A549 (cell line): Measurements from ENCODE around the gene LDLRAD3.

Experiments used
- CEBPB ChIP-seq, 2 experiments: fragments of >200 bp in 1 of 2; sonication (Bioruptor Twin) in 1 of 2; formaldehyde crosslinking in 1 of 2; IDR thresholded peaks; 2 replicates each; pipeline ENCODE4 v1.6.1; 2012 to 2016
- CTCF ChIP-seq: fragments of >200 bp; sonication (Bioruptor Twin); formaldehyde crosslinking; IDR thresholded peaks from 3 replicates; pipeline ENCODE4 v1.5.1; 2016
- EP300 ChIP-seq, 2 experiments: fragments of >200 bp; sonication (Bioruptor Twin); formaldehyde crosslinking; IDR thresholded peaks; 2 replicates in 1 of 2; 3 replicates in 1 of 2; pipeline ENCODE4 v1.6.1; 2016 to 2017
- HOXA7 ChIP-seq: fragments of 250-450 bp; sonication (Bioruptor Pico); IDR thresholded peaks from 2 replicates; pipeline ENCODE4 v1.5.0; 2020; ENCODE audit warnings: mild to moderate bottlenecking, moderate library complexity
- JUN ChIP-seq, 2 experiments: fragments of >200 bp; sonication (Bioruptor Twin); formaldehyde crosslinking; IDR thresholded peaks; 2 replicates in 1 of 2; 3 replicates in 1 of 2; pipeline ENCODE4 v1.6.1; 2016 to 2017
- JUNB ChIP-seq: fragments of >200 bp; sonication (Bioruptor Twin); formaldehyde crosslinking; IDR thresholded peaks from 2 replicates; pipeline ENCODE4 v1.6.1; 2016
- KDM5A ChIP-seq: fragments of 200-600 bp; sonication (generic); IDR thresholded peaks from 2 replicates; pipeline ENCODE4 v1.6.1; 2016; ENCODE audit warnings: antibody characterized with exemption, mild to moderate bottlenecking
- MYC ChIP-seq: IDR thresholded peaks from 2 replicates; pipeline ENCODE4 v1.6.1; 2012; ENCODE audit warnings: mild to moderate bottlenecking, inconsistent platforms, low read length, improper control_type of control experiment, borderline replicate concordance
- NFE2L2 ChIP-seq: fragments of 150-350 bp; conservative IDR thresholded peaks from 2 replicates; pipeline ENCODE4 v1.6.1; 2014; ENCODE audit warnings: low read length
- POLR2A ChIP-seq: IDR thresholded peaks from 2 replicates; pipeline ENCODE4 v1.6.1; 2012; ENCODE audit warnings: mild to moderate bottlenecking, low read length
- SREBF2 ChIP-seq: fragments of 450-650 bp; IDR thresholded peaks from 2 replicates; pipeline ENCODE4 v1.6.1; 2014; ENCODE audit warnings: mild to moderate bottlenecking, moderate library complexity
- TP53 ChIP-seq: fragments of 250-450 bp; sonication (Bioruptor Pico); IDR thresholded peaks from 2 replicates; pipeline ENCODE4 v1.5.0; 2021; ENCODE audit warnings: mild to moderate bottlenecking, moderate library complexity
- TF ChIP-seq, protein P1 (sequence below): fragments of 450-650 bp; IDR thresholded peaks from 2 replicates; pipeline ENCODE4 v1.6.1; 2014; ENCODE audit warnings: antibody characterized with exemption
- TF ChIP-seq, protein P2 (sequence below): fragments of 150-350 bp; IDR thresholded peaks from 2 replicates; pipeline ENCODE4 v1.6.1; 2014; ENCODE audit warnings: low read depth, mild to moderate bottlenecking, low read length

DNA sequence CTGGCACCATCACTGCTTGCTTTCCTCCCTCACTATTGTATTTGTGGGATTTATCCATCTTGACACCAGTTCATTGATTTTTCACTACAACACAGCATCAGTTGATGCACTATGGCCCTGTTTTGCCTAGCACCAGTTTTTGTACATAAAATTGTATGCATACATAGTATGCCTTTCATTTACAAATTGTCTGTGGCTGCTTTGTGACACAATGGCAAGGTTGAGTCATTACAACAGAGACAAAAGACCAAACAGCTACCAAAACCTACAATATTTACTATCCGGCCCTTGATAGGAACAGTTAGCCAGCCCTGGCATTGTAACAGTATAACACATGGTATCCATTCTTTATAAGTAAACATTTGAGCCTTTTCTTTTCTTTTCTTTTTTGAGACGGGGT is 150.3 kb downstream of the LDLRAD3 start:
- TF ChIP-seq, protein P1, sequence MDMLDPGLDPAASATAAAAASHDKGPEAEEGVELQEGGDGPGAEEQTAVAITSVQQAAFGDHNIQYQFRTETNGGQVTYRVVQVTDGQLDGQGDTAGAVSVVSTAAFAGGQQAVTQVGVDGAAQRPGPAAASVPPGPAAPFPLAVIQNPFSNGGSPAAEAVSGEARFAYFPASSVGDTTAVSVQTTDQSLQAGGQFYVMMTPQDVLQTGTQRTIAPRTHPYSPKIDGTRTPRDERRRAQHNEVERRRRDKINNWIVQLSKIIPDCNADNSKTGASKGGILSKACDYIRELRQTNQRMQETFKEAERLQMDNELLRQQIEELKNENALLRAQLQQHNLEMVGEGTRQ = no peak
- TF ChIP-seq CTCF = no peak
- no peak for TF ChIP-seq KDM5A
- no peak for TF ChIP-seq JUN (IDR thresholded peaks at IDR 0.05)
- no peak for TF ChIP-seq CEBPB (IDR thresholded peaks at IDR 0.05)
- TF ChIP-seq POLR2A = no peak
- TF ChIP-seq SREBF2 = no peak
- no peak for TF ChIP-seq HOXA7 (CRISPR knock-in tag)
- no peak for TF ChIP-seq EP300 (IDR thresholded peaks at IDR 0.05)
- no peak for TF ChIP-seq JUNB
- no peak for TF ChIP-seq NFE2L2
- TF ChIP-seq, protein P2, sequence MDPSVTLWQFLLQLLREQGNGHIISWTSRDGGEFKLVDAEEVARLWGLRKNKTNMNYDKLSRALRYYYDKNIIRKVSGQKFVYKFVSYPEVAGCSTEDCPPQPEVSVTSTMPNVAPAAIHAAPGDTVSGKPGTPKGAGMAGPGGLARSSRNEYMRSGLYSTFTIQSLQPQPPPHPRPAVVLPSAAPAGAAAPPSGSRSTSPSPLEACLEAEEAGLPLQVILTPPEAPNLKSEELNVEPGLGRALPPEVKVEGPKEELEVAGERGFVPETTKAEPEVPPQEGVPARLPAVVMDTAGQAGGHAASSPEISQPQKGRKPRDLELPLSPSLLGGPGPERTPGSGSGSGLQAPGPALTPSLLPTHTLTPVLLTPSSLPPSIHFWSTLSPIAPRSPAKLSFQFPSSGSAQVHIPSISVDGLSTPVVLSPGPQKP = no peak
- TF ChIP-seq TP53 = no peak
- no peak for TF ChIP-seq MYC
